Retinal pigment epithelial cell (primary cell): ENCODE data around the gene USPL1.
"Not testable (repeated sequence)": the region's sequence is repeated elsewhere in the genome, so short reads cannot be mapped to it uniquely, and the experiment has no call there.

Experiments used
- DNase-seq: peaks from one replicate; pipeline ENCODE4 v3.0.0-alpha.2; 2010; ENCODE audit warnings: low read depth
- H3K4me3 ChIP-seq: 2 replicates; pipeline ENCODE4 v1.5.1; 2011; ENCODE audit warnings: mild to moderate bottlenecking, low read length, control low read depth, moderate library complexity
- TF ChIP-seq, protein P1 (sequence below): conservative IDR thresholded peaks from 2 replicates; pipeline ENCODE4 v1.5.1; 2011; ENCODE audit warnings: low read depth, low read length, control low read depth, inconsistent platforms

The USPL1 gene

GRCh38 chr13:30645629-30646028 is 27.9 kb downstream of the USPL1 start:
- DNase-seq, result no peak
- TF ChIP-seq, protein P1, sequence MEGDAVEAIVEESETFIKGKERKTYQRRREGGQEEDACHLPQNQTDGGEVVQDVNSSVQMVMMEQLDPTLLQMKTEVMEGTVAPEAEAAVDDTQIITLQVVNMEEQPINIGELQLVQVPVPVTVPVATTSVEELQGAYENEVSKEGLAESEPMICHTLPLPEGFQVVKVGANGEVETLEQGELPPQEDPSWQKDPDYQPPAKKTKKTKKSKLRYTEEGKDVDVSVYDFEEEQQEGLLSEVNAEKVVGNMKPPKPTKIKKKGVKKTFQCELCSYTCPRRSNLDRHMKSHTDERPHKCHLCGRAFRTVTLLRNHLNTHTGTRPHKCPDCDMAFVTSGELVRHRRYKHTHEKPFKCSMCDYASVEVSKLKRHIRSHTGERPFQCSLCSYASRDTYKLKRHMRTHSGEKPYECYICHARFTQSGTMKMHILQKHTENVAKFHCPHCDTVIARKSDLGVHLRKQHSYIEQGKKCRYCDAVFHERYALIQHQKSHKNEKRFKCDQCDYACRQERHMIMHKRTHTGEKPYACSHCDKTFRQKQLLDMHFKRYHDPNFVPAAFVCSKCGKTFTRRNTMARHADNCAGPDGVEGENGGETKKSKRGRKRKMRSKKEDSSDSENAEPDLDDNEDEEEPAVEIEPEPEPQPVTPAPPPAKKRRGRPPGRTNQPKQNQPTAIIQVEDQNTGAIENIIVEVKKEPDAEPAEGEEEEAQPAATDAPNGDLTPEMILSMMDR, result no peak

GRCh38 chr13:30647420-30647819 is 29.7 kb downstream of the USPL1 start:
- H3K4me3 ChIP-seq, result no peak overlapping the region
- TF ChIP-seq, protein P1, result no peak
- DNase-seq, result no peak

More at GRCh38 chr13:30645629-30646028, 27.9 kb downstream of the USPL1 start:
- H3K4me3 ChIP-seq, result no peak overlapping the region

- no peak overlapping the region for H3K4me3 ChIP-seq
- DNase-seq, result no peak
- TF ChIP-seq, protein P1, result no peak
Observed at GRCh38 chr13:30647824-30648521, 30.3 kb downstream of the USPL1 start.

- H3K4me3 ChIP-seq, result no peak overlapping the region
- TF ChIP-seq, protein P1, result no peak
- no peak for DNase-seq
Observed at GRCh38 chr13:30648522-30649012, 30.8 kb downstream of the USPL1 start.

- DNase-seq, H3K4me3 ChIP-seq: not testable (repeated sequence)
Observed at GRCh38 chr13:30651648-30652047, 33.9 kb downstream of the USPL1 start.

DNA sequence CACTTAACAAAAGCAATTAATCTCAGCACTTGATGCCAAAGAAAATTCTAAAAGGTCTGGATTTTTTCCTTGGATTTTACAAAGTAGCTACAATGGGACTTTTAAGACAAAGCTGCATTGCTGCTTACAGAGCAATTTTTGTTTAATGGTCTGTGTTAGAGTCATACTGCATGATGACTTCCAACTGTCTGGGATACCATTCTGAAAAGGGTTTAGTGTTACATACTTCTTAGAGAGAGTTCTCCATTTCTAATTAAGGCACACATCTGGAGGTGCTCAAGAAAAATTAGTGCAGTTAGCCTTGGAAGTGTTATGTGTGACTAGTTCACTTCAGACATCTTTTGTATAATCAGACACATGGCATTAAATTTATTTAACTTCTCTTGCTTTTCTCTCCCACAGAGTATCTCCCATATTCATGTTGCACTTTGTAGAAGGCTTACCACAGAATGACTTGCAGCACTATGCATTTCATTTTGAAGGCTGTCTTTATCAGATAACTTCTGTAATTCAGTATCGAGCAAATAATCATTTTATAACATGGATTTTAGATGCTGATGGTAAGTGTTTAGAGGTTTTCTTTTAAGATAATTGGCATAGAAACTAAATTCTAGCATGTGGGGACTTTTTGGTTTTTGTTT is 35.1 kb downstream of the USPL1 start:
- DNase-seq, result no peak
- no peak overlapping the region for H3K4me3 ChIP-seq
- TF ChIP-seq, protein P1, result no peak

GRCh38 chr13:30654430-30654829 is 36.7 kb downstream of the USPL1 start:
- no peak for DNase-seq
- H3K4me3 ChIP-seq, result no peak overlapping the region
- TF ChIP-seq, protein P1, result no peak
